ENCODE measurements around the gene ANGEL2. TPM values are rescaled to one million over a fixed set of nuclear protein-coding genes. Genes with fewer than 3 reads are reported as not detected.

Gene ANGEL2
- total and polyA plus RNA-seq, 2 of the 13 experiments (the other 11 are each of a cell fraction or from before 2014, with no cell fraction given), result 12.3 to 25.4 TPM

DNA sequence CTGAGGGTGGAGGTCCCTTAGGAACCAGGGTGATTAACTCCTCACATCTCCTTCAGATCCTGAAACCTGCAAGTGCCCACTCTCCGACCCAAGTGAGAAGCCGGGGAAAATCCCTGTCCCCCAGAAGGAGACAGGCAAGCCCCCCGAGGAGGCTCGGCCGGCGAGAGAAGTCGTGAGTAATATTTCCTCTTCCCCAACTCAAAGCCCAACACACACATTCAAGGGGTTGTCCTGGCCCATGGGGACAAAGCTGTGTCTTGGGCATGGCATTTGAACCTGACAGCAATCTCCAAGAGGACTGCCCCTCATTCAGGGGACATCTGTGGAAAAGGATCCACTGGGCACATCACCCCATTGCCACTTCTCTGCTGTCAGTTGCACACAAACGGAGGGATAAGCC, 41.8 kb downstream of the ANGEL2 start:
- in situ Hi-C loops (cut with HindIII; ENCODE audit: extremely low pct_ligation_motif_present, low pct_unique_long_range_greater_than_20kb), result no loop called here
- CTCF ChIA-PET (ENCODE audit: low intra/inter-chr PET ratio, low total read pairs), result no interaction called here

DNA sequence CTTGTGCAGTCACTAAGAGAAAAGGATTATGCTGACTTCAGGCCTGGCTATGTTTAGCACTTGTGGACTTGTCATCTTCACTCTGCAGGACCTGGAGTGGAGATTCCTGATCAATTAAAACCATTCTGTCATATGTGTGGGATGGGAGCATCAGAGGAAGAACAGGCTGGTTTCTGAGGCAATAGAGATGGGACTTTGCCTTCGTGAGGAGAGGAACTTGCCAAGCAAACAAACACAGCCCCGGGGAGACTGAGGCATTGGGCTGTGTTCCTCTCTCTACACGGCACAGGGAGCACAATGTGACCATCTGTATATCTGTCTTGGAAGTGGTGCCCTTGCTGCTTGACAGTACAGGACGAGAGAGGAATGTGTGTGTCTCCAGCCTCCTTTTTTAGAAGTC, 42.2 kb downstream of the ANGEL2 start:
- Histone ChIP-seq H3K36me3 (replicated peaks in 1 of 2; ENCODE audit: control insufficient read depth in 1 of 2, insufficient read depth in 2 of 2, low read length in 2 of 2) (no peaks in the 10 kb centered on the region), H3K27me3 (ENCODE audit: control insufficient read depth in 1 of 2, insufficient read depth in 2 of 2, low read length in 2 of 2) (no peaks in the 10 kb centered on the region; a peak in 1 of 5 replicates), H3K4me3 (replicated peaks in 1 of 3; ENCODE audit: insufficient read depth in 1 of 3, low read depth in 2 of 3, low read length in 3 of 3) (no peak overlapping the region), H3K27ac (ENCODE audit: extremely low read length, insufficient read depth, low read length) (no peak overlapping the region), H3K4me2 (ENCODE audit: low read depth, low read length) (no peak overlapping the region), H3K9me3 (ENCODE audit: low read length) (no peaks in the 10 kb centered on the region), H3K9ac (ENCODE audit: insufficient read depth, low read depth, low read length) (no peak overlapping the region), H3K79me2 (ENCODE audit: insufficient read depth, low read length) (no peaks in the 10 kb centered on the region), H4K20me1 (ENCODE audit: insufficient read depth, low read length) (no peaks in the 10 kb centered on the region), H3K4me1 (ENCODE audit: insufficient read depth, low read length) (no peaks in the 10 kb centered on the region), H2AFZ (ENCODE audit: low read length) (no peak overlapping the region)
- ChIA-PET POLR2A (no interaction called here), CTCF (ENCODE audit: low intra/inter-chr PET ratio, low total read pairs) (no interaction called here)
- in situ Hi-C loops (cut with HindIII; ENCODE audit: extremely low pct_ligation_motif_present, low pct_unique_long_range_greater_than_20kb), result no loop called here
- intact Hi-C loops (cut with micrococcal nuclease; ENCODE audit: unreplicated experiment), result no loop called here
- BruUV-seq (replicated peaks), result no TSS peak
- WGBS (ENCODE audit: low lambda C conversion rate), result 62% methylated on average over 4 of the region's 4 CpGs
- DNase-seq (ENCODE audit: low spot score) (no peak), ATAC-seq (no peak), FAIRE-seq (no peak)
- TF ChIP-seq, protein P1, sequence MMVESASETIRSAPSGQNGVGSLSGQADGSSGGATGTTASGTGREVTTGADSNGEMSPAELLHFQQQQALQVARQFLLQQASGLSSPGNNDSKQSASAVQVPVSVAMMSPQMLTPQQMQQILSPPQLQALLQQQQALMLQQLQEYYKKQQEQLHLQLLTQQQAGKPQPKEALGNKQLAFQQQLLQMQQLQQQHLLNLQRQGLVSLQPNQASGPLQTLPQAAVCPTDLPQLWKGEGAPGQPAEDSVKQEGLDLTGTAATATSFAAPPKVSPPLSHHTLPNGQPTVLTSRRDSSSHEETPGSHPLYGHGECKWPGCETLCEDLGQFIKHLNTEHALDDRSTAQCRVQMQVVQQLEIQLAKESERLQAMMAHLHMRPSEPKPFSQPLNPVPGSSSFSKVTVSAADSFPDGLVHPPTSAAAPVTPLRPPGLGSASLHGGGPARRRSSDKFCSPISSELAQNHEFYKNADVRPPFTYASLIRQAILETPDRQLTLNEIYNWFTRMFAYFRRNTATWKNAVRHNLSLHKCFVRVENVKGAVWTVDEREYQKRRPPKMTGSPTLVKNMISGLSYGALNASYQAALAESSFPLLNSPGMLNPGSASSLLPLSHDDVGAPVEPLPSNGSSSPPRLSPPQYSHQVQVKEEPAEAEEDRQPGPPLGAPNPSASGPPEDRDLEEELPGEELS (CRISPR knock-in tag; IDR thresholded peaks at IDR 0.05), result no peak
- TF ChIP-seq, protein P2, sequence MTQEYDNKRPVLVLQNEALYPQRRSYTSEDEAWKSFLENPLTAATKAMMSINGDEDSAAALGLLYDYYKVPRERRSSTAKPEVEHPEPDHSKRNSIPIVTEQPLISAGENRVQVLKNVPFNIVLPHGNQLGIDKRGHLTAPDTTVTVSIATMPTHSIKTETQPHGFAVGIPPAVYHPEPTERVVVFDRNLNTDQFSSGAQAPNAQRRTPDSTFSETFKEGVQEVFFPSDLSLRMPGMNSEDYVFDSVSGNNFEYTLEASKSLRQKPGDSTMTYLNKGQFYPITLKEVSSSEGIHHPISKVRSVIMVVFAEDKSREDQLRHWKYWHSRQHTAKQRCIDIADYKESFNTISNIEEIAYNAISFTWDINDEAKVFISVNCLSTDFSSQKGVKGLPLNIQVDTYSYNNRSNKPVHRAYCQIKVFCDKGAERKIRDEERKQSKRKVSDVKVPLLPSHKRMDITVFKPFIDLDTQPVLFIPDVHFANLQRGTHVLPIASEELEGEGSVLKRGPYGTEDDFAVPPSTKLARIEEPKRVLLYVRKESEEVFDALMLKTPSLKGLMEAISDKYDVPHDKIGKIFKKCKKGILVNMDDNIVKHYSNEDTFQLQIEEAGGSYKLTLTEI (CRISPR knock-in tag; conservative IDR thresholded peaks at IDR 0.05), result no peak

More for the DNA sequence above, 41.8 kb downstream of the ANGEL2 start:
- Histone ChIP-seq H3K9me3 (ENCODE audit: low read length) (no peaks in the 10 kb centered on the region), H3K4me3 (replicated peaks in 1 of 3; ENCODE audit: insufficient read depth in 1 of 3, low read depth in 2 of 3, low read length in 3 of 3) (no peak overlapping the region), H2AFZ (ENCODE audit: low read length) (no peak overlapping the region), H3K9ac (ENCODE audit: insufficient read depth, low read depth, low read length) (no peak overlapping the region), H4K20me1 (ENCODE audit: insufficient read depth, low read length) (no peaks in the 10 kb centered on the region), H3K27ac (ENCODE audit: extremely low read length, insufficient read depth, low read length) (no peak overlapping the region), H3K79me2 (ENCODE audit: insufficient read depth, low read length) (no peaks in the 10 kb centered on the region), H3K4me2 (ENCODE audit: low read depth, low read length) (no peak overlapping the region), H3K4me1 (ENCODE audit: insufficient read depth, low read length) (no peaks in the 10 kb centered on the region), H3K27me3 (ENCODE audit: control insufficient read depth in 1 of 2, insufficient read depth in 2 of 2, low read length in 2 of 2) (no peaks in the 10 kb centered on the region; a peak in 1 of 5 replicates), H3K36me3 (replicated peaks in 1 of 2; ENCODE audit: control insufficient read depth in 1 of 2, insufficient read depth in 2 of 2, low read length in 2 of 2) (no peaks in the 10 kb centered on the region)
- intact Hi-C loops (cut with micrococcal nuclease; ENCODE audit: unreplicated experiment), result no loop called here
- DNase-seq (ENCODE audit: low spot score) (no peak), ATAC-seq (no peak), FAIRE-seq (no peak)
- TF ChIP-seq, protein P3, sequence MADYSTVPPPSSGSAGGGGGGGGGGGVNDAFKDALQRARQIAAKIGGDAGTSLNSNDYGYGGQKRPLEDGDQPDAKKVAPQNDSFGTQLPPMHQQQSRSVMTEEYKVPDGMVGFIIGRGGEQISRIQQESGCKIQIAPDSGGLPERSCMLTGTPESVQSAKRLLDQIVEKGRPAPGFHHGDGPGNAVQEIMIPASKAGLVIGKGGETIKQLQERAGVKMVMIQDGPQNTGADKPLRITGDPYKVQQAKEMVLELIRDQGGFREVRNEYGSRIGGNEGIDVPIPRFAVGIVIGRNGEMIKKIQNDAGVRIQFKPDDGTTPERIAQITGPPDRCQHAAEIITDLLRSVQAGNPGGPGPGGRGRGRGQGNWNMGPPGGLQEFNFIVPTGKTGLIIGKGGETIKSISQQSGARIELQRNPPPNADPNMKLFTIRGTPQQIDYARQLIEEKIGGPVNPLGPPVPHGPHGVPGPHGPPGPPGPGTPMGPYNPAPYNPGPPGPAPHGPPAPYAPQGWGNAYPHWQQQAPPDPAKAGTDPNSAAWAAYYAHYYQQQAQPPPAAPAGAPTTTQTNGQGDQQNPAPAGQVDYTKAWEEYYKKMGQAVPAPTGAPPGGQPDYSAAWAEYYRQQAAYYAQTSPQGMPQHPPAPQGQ (CRISPR knock-in tag; IDR thresholded peaks at IDR 0.05; ENCODE audit: borderline replicate concordance), result no peak
- TF ChIP-seq, protein P4, sequence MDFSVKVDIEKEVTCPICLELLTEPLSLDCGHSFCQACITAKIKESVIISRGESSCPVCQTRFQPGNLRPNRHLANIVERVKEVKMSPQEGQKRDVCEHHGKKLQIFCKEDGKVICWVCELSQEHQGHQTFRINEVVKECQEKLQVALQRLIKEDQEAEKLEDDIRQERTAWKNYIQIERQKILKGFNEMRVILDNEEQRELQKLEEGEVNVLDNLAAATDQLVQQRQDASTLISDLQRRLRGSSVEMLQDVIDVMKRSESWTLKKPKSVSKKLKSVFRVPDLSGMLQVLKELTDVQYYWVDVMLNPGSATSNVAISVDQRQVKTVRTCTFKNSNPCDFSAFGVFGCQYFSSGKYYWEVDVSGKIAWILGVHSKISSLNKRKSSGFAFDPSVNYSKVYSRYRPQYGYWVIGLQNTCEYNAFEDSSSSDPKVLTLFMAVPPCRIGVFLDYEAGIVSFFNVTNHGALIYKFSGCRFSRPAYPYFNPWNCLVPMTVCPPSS (IDR thresholded peaks at IDR 0.05), result no peak
- TF ChIP-seq SMYD3 (CRISPR knock-in tag; IDR thresholded peaks at IDR 0.05), result no peak
- WGBS (ENCODE audit: low lambda C conversion rate), result 82% methylated on average over 3 of the region's 8 CpGs
- BruUV-seq (replicated peaks), result no TSS peak
- POLR2A ChIA-PET, result no interaction called here

Measured in HepG2 (cell line).